ENCODE results near the gene STPG4.

STPG4 gene

GRCh38 chr2:47050021-47050760 lies 104.9 kb downstream of the STPG4 start:
- no peak for DNase-seq

- no peak for DNase-seq
Measured at GRCh38 chr2:47049502-47049901, 105.6 kb downstream of the STPG4 start.

GRCh38 chr2:47048801-47049480 lies 106.2 kb downstream of the STPG4 start:
- DNase-seq: no peak

DNA sequence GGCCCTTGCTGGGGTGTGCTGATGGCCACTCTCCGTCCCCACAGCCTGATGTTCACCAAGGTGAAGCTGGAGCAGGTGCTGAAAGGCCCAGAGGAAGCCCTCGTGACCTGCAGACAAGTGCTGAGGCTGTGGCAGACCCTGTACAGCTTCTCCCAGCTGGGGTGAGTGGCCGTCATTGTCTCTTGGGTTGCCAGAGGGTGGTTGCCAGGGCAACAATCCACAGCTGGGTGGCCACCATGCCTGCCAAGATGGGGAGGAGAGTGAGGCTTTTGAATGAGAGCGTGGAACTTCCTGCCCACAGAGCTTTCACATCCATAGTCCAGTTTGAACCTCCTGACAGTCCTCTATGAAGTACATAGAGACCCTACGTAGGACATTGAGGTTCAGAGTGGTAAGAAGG lies 108.8 kb downstream of the STPG4 start:
- no peak for DNase-seq

GRCh38 chr2:47043891-47044239 lies 111.2 kb downstream of the STPG4 start:
- no peak for DNase-seq

GRCh38 chr2:47043142-47043890 lies 111.8 kb downstream of the STPG4 start:
- DNase-seq: no peak

DNA sequence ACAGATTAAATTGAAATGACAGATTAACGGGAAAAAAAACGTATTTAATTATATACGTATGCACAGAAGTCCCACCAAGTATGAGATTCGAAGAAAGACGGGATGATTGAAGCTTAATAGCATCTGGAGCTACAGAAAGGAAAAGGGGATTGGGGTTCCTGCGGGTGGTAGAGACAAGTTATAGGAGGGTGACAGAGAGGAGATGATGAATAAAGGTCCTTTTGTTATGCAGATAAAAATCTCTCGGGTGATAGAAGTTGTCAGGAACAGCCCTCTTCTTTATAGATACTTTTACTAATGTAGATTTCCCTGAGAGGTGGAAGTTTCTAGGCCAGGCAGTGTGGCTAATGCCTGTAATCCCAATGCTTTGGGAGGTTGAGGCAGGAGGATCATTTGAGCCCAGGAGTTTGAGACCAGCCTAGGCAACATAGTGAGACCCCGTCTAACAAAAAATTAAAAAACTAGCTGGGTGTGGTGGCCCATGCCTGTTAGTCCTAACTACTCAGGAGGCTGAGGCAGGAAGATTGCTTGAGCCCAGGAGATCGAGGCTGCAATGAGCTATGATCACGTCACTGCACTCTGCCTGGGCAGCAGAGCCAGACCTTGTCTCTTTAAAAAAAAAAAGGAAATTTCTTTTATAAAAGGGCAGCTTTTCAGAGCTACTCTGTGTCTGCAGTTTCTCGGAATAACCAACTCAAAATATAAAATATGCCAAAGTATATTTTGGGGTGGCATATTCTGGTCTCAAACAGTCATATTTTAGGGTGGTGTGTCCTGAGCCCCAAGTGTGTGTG lies 113.0 kb downstream of the STPG4 start:
- no peak for DNase-seq

GRCh38 chr2:47041063-47041462 lies 114.0 kb downstream of the STPG4 start:
- no peak for DNase-seq

- DNase-seq: no peak
Measured at GRCh38 chr2:47040651-47041050, 114.5 kb downstream of the STPG4 start.

DNA sequence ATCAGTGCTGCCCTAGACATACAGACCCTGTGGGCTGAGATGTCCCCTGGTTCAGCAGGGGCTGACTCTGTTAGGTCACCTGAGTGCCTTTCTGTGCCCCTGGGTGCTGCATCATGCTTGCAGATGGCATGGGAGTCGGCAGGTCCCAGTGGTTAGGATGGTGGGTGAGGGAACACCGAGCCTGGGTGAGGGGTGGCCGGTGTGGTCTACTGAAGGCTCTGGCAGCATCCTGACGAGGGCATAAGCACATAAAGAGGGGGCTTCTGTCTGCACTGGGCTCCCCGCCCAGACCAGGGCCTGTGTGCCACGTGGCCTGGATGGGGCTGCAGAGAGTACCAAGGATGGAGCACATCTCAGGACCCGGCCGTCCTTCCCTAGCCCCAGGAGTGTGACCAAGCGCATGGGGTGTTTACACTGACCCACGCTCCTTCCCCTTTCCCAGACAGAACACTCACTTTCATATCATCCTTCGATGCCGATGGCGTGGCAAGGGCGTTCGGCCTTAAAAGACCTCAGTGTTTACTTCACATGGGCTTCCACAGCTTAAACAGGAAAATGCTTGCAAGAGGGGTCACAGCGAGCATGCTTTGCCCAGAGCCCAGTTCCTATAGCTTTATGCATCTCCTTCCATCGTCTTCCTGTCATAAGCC lies 115.1 kb downstream of the STPG4 start:
- DNase-seq: no peak

DNA sequence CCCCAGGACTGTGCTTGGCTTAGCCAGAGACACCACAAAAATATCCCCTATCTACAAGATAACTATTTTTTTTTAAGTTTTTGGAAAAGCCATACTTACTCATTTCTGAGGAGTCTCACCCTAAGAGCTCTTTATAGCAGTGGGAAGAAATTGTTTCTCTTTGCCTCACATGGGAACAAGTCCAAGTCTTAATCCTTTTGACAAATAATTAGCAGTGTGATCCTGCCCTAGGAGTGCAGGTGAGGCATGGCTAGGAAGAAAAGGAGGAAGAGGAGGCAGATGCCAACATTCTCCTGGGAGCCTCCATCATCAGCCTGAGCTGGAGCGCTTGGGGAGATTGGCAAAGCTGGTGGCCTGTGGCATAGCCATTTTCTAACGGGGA lies 115.6 kb downstream of the STPG4 start:
- no peak for DNase-seq

DNA sequence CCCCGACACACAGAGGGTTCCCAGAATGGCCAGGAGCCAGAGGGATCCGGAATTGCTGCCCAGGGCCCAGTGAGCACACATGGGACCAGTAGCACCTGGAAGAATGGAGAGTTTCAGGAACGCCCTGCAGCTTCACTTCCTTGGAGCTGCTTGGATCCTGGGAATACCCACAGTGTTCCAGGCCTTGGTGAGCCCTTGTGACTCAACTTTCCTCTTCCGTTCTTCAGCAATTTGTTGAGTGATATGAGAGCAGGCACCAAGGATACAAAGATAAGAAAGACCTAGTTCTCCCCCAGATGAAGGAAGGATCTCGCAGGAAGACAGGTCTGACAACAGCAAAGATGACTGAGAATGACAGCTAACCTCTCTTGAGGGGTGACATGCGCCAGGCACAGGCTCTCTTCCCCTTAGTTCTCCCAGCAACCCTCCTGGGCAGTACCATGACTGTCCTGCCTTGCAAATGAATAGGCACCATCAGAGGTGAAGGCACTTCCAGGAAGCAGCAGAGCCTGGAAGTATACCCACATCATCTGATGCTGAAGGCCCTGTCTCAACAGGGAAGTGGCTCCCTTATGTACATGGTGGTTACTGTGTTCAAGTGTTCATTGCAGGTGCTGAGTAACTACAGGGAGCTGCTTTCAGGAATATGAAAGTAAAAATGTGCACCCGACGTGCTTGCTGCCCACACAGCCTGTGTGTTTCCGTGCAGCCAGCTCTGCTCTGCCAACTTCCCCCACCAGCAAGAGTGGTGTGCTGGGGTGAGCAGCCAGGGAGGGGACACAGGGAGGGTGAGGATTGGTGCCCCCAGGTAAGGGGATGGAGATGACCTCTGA lies 116.2 kb downstream of the STPG4 start:
- DNase-seq: no peak

GRCh38 chr2:47037678-47038077 lies 117.4 kb downstream of the STPG4 start:
- no peak for DNase-seq

Data from NK-92 treated with Interleukin-12 subunit alpha and Interleukin-12 subunit beta, amount 100 ng/mL, for 24 hours (cell line).